ENCODE data around the gene SLC17A8. TPM values are rescaled to one million over a fixed set of nuclear protein-coding genes. Genes with fewer than 3 reads are reported as not detected.

Gene SLC17A8
- total RNA-seq, 1 donor from 2014 or later: not detected

- intact Hi-C loops (cut with micrococcal nuclease): no loop called here
- DNase-seq: no peak
These were observed 82.9 kb downstream of the SLC17A8 start for GRCh38 chr12:100439797-100440196.

GRCh38 chr12:100442403-100442802 is 85.5 kb downstream of the SLC17A8 start:
- Histone ChIP-seq H3K27me3 (ENCODE audit: low read depth) (peaks cover 11% of the 10 kb centered on the region), H3K4me3 (no peak overlapping the region), H3K4me1 (no peaks in the 10 kb centered on the region), H3K36me3 (no peaks in the 10 kb centered on the region), H3K9me3 (replicated peaks) (no peaks in the 10 kb centered on the region), H3K27ac (replicated peaks) (no peak overlapping the region)
- intact Hi-C loops (cut with micrococcal nuclease): no loop called here
- no peak for DNase-seq
- TF ChIP-seq CTCF (IDR thresholded peaks at IDR 0.05; ENCODE audit: borderline replicate concordance): no peak

More at GRCh38 chr12:100439797-100440196, 82.9 kb downstream of the SLC17A8 start:
- Histone ChIP-seq H3K36me3 (no peaks in the 10 kb centered on the region), H3K27ac (replicated peaks) (no peak overlapping the region), H3K4me3 (no peak overlapping the region), H3K4me1 (no peaks in the 10 kb centered on the region), H3K9me3 (replicated peaks) (no peaks in the 10 kb centered on the region), H3K27me3 (ENCODE audit: low read depth) (no peaks in the 10 kb centered on the region)
- no peak for TF ChIP-seq CTCF (IDR thresholded peaks at IDR 0.05; ENCODE audit: borderline replicate concordance)

- DNase-seq: no peak
- intact Hi-C loops (cut with micrococcal nuclease): no loop called here
- no peak overlapping the region for H3K27ac ChIP-seq (replicated peaks)
- no peak for TF ChIP-seq CTCF (IDR thresholded peaks at IDR 0.05; ENCODE audit: borderline replicate concordance)
- no peaks in the 10 kb centered on the region for H3K9me3 ChIP-seq (replicated peaks)
- peaks cover 12% of the 10 kb centered on the region for H3K27me3 ChIP-seq (ENCODE audit: low read depth)
- no peaks in the 10 kb centered on the region for H3K4me1 ChIP-seq
- no peak overlapping the region for H3K4me3 ChIP-seq
- H3K36me3 ChIP-seq: no peaks in the 10 kb centered on the region
These were observed 86.6 kb downstream of the SLC17A8 start for GRCh38 chr12:100443434-100443833.

- Histone ChIP-seq H3K4me1 (no peaks in the 10 kb centered on the region), H3K9me3 (replicated peaks) (no peaks in the 10 kb centered on the region), H3K27ac (replicated peaks) (no peak overlapping the region), H3K4me3 (no peak overlapping the region), H3K36me3 (no peaks in the 10 kb centered on the region), H3K27me3 (ENCODE audit: low read depth) (peaks cover 27% of the 10 kb centered on the region)
- no peak for DNase-seq
- no peak for TF ChIP-seq CTCF (IDR thresholded peaks at IDR 0.05; ENCODE audit: borderline replicate concordance)
- intact Hi-C loops (cut with micrococcal nuclease): no loop called here
These were observed 88.2 kb downstream of the SLC17A8 start for GRCh38 chr12:100445081-100445481.

GRCh38 chr12:100447381-100447780 is 90.5 kb downstream of the SLC17A8 start:
- Histone ChIP-seq H3K27ac (replicated peaks) (no peak overlapping the region), H3K36me3 (no peaks in the 10 kb centered on the region), H3K9me3 (replicated peaks) (no peaks in the 10 kb centered on the region), H3K4me3 (no peak overlapping the region), H3K27me3 (ENCODE audit: low read depth) (peaks cover 29% of the 10 kb centered on the region), H3K4me1 (no peaks in the 10 kb centered on the region)
- no peak for DNase-seq
- TF ChIP-seq CTCF (IDR thresholded peaks at IDR 0.05; ENCODE audit: borderline replicate concordance): no peak
- intact Hi-C loops (cut with micrococcal nuclease): no loop called here

GRCh38 chr12:100448656-100449055 is 91.8 kb downstream of the SLC17A8 start:
- no peaks in the 10 kb centered on the region for H3K9me3 ChIP-seq (replicated peaks)
- no peak for TF ChIP-seq CTCF (IDR thresholded peaks at IDR 0.05; ENCODE audit: borderline replicate concordance)
- no peak for DNase-seq
- H3K36me3 ChIP-seq: no peaks in the 10 kb centered on the region
- no peaks in the 10 kb centered on the region for H3K4me1 ChIP-seq
- H3K27ac ChIP-seq (replicated peaks): no peak overlapping the region
- intact Hi-C loops (cut with micrococcal nuclease): no loop called here
- no peak overlapping the region for H3K4me3 ChIP-seq
- H3K27me3 ChIP-seq (ENCODE audit: low read depth): peaks cover 29% of the 10 kb centered on the region

All from left ventricle myocardium inferior (tissue), 1 donor.